Uterine smooth muscle cell (primary cell): ENCODE data around the gene TFAP2E. TPM values are rescaled to one million over a fixed set of nuclear protein-coding genes. Genes with fewer than 3 reads are reported as not detected.

Experiments
- total RNA-seq: library from RNA; depleted of rRNA; stranded (reverse); fragments of >200 nt; gene quantifications from 2 replicates; pipeline ENCODE4 v1.2.3, GENCODE V29; 2014

Gene TFAP2E
- total RNA-seq: 0.11 and 0.12 TPM in 2 replicates

GRCh38 chr1:35573198-35574124, at the start of gene TFAP2E:
TFAP2E (plus strand) TSS chr1:35573314; CDS start chr1:35573578, 264 bp downstream.

GRCh38 chr1:35557118-35557610, 15.9 kb upstream of the TFAP2E start, which contains the start of gene KIAA0319L:
KIAA0319L (minus strand) TSS chr1:35557403; CDS start chr1:35554491, 2,912 bp downstream.

GRCh38 chr1:35557611-35558373, 15.3 kb upstream of the TFAP2E start, which contains the start of gene NCDN:
NCDN (plus strand) TSS chr1:35557799; CDS start chr1:35558191, 392 bp downstream.

GRCh38 chr1:35641233-35641866, 68.2 kb downstream of the TFAP2E start, which contains the start of gene PSMB2:
PSMB2 (minus strand) TSS chr1:35641526; CDS start chr1:35641432, 94 bp downstream.

Other genes starting within 250 kb of the TFAP2E start
- gene KIAA0319L, start 15.9 kb upstream of the TFAP2E start, total RNA-seq: 58.9 and 59.4 TPM in 2 replicates
- gene NCDN, start 15.5 kb upstream of the TFAP2E start, total RNA-seq: 21.6 and 27.6 TPM in 2 replicates
- 18.2 and 27.4 TPM in 2 replicates for gene PSMB2, start 68.2 kb downstream of the TFAP2E start, total RNA-seq
- gene C1orf216, start 145.6 kb downstream of the TFAP2E start, total RNA-seq: 17.2 and 33.2 TPM in 2 replicates
- gene CLSPN, start 196.7 kb downstream of the TFAP2E start, total RNA-seq: 10.0 and 38.2 TPM in 2 replicates
- gene AGO4, start 234.7 kb downstream of the TFAP2E start, total RNA-seq: 16.1 and 19.3 TPM in 2 replicates